GM21526 (cell line): ENCODE results near the gene NYNRIN.

Experiments
- ATAC-seq: cut with Tn5 transposase; IDR thresholded peaks from one replicate; pipeline ENCODE4 v1.9.1; 2021; ENCODE audit warnings: moderate library complexity; ENCODE audit not compliant: unreplicated experiment, low FRiP score

Gene NYNRIN

GRCh38 chr14:24411443-24412389 lies 12.9 kb downstream of the NYNRIN start:
- ATAC-seq, result no peak

- ATAC-seq, result no peak
These were observed 15.3 kb downstream of the NYNRIN start for GRCh38 chr14:24414077-24414476.

GRCh38 chr14:24414732-24415420 lies 16.1 kb downstream of the NYNRIN start:
- no peak for ATAC-seq

GRCh38 chr14:24415421-24416253 lies 16.8 kb downstream of the NYNRIN start:
- no peak for ATAC-seq

- no peak for ATAC-seq
These were observed 17.6 kb downstream of the NYNRIN start for GRCh38 chr14:24416254-24416931.

- ATAC-seq, result no peak
These were observed 18.3 kb downstream of the NYNRIN start for GRCh38 chr14:24416932-24417619.

GRCh38 chr14:24417832-24418491 lies 19.2 kb downstream of the NYNRIN start:
- ATAC-seq, result no peak

GRCh38 chr14:24418492-24418873 lies 19.7 kb downstream of the NYNRIN start:
- ATAC-seq, result no peak

- ATAC-seq, result no peak
These were observed 23.5 kb downstream of the NYNRIN start for GRCh38 chr14:24422261-24422660.

GRCh38 chr14:24422694-24423601 lies 24.1 kb downstream of the NYNRIN start:
- ATAC-seq, result no peak

- ATAC-seq, result no peak
These were observed 26.9 kb downstream of the NYNRIN start for GRCh38 chr14:24425704-24426103.

GRCh38 chr14:24426150-24426911 lies 27.5 kb downstream of the NYNRIN start:
- ATAC-seq, result no peak

- ATAC-seq, result no peak
These were observed 28.2 kb downstream of the NYNRIN start for GRCh38 chr14:24426912-24427536.

- no peak for ATAC-seq
These were observed 29.0 kb downstream of the NYNRIN start for GRCh38 chr14:24427537-24428508.

GRCh38 chr14:24428628-24429394 lies 30.0 kb downstream of the NYNRIN start:
- no peak for ATAC-seq
